Natural killer cell (primary cell): ENCODE results near the gene PERCC1. TPM values are rescaled to one million over a fixed set of nuclear protein-coding genes. Genes with fewer than 3 reads are reported as not detected.
A peak's percentile ranks its signal among the peaks of the same experiment; 100 is the strongest.
"Not testable (repeated sequence)": the region's sequence is repeated elsewhere in the genome, so short reads cannot be mapped to it uniquely, and the experiment has no call there.

Experiments used
- ATAC-seq, 3 donors: fragments of 150-1000 bp in 2 of 3; fragments of 200-7000 bp in 1 of 3; cut with Tn5 transposase; 1 replicate in 1 of 3; 2 replicates in 2 of 3; pipeline ENCODE4 v1.10.0; 2021; ENCODE audit warnings: mild to moderate bottlenecking in 2 of 3, moderate library complexity in 2 of 3
- DNase-seq, 2 donors: peaks; one replicate each; pipeline versions ENCODE4 v3.0.0 to v3.0.0-alpha.2; 2013 to 2021; ENCODE audit warnings: mixed read lengths in 1 of 2
- H3K27ac ChIP-seq: one replicate; pipeline ENCODE4 v1.5.1; 2013; ENCODE audit warnings: mild to moderate bottlenecking, low read length
- H3K27me3 ChIP-seq: one replicate; pipeline ENCODE4 v1.6.1; 2013; ENCODE audit warnings: low read length; ENCODE audit not compliant: control insufficient read depth, insufficient read depth
- H3K36me3 ChIP-seq: one replicate; pipeline ENCODE4 v1.6.1; 2013; ENCODE audit warnings: low read length; ENCODE audit not compliant: control insufficient read depth, insufficient read depth
- H3K4me1 ChIP-seq: one replicate; pipeline ENCODE4 v1.6.1; 2013; ENCODE audit warnings: low read length; ENCODE audit not compliant: control insufficient read depth, insufficient read depth
- H3K4me3 ChIP-seq: one replicate; pipeline ENCODE4 v1.5.1; 2013; ENCODE audit warnings: low read length
- H3K9me3 ChIP-seq: one replicate; pipeline ENCODE4 v1.6.1; 2013; ENCODE audit warnings: low read length; ENCODE audit not compliant: control insufficient read depth, insufficient read depth
- H3K27ac Mint-ChIP-seq, 2 donors: one replicate each; pipeline ENCODE4 v1.8.0; 2022; ENCODE audit warnings: mild to moderate bottlenecking in 2 of 2, mixed read lengths in 2 of 2, moderate library complexity in 1 of 2
- H3K27me3 Mint-ChIP-seq, 2 donors: one replicate each; pipeline ENCODE4 v1.8.0; 2022; ENCODE audit warnings: low read depth in 2 of 2, mixed read lengths in 2 of 2
- H3K36me3 Mint-ChIP-seq: one replicate; pipeline ENCODE4 v1.8.0; 2022; ENCODE audit warnings: mixed read lengths
- H3K4me1 Mint-ChIP-seq, 2 donors: one replicate each; pipeline ENCODE4 v1.8.0; 2022; ENCODE audit warnings: mixed read lengths in 2 of 2
- H3K4me3 Mint-ChIP-seq: one replicate; pipeline ENCODE4 v1.8.0; 2022; ENCODE audit warnings: mild to moderate bottlenecking, moderate library complexity, mixed read lengths
- H3K9me3 Mint-ChIP-seq, 2 donors: one replicate each; pipeline ENCODE4 v1.8.0; 2022; ENCODE audit warnings: mixed read lengths in 2 of 2
- CTCF ChIP-seq: fragments of 200-600 bp; IDR thresholded peaks from one replicate; pipeline ENCODE4 v1.8.0; 2022; ENCODE audit warnings: antibody characterized with exemption
- WGBS: methylation state at CpG from one replicate; pipeline ENCODE4 v1.1.7; 2013; ENCODE audit warnings: missing lambda C conversion rate; ENCODE audit not compliant: insufficient coverage; 5-methylcytosine and 5-hydroxymethylcytosine counted together
- intact Hi-C: fragments of 100-400 bp; cut with micrococcal nuclease; formaldehyde crosslinking; loops from one replicate; pipeline ENCODE4 v1.14.2; 2022
- total RNA-seq, 4 donors: library from RNA; stranded (reverse); fragments of 120-200 nt in 1 of 4; gene quantifications; one replicate each; pipeline versions ENCODE4 v1.2.3 to v1.2.4, GENCODE V29; 2013 to 2022

PERCC1 gene
- total RNA-seq, 3 donors from 2014 or later (not counting 1 experiment from before 2014, with no cell fraction given) = 0.68 to 0.96 (median 0.83) TPM

GRCh38 chr16:1475552-1476114 lies 44.8 kb downstream of the PERCC1 start:
- Mint-ChIP-seq H3K27ac (peak overlapping the region; percentile 67 to 86), H3K4me3 (peak overlapping the region; percentile 80), H3K27me3 (no peaks in the 10 kb centered on the region), H3K4me1 (peaks cover 5 to 29% of the 10 kb centered on the region in 2 donors), H3K36me3 (no peaks in the 10 kb centered on the region), H3K9me3 (no peaks in the 10 kb centered on the region)
- peak overlapping the region; percentile 78 for H3K27ac ChIP-seq
- H3K27me3 ChIP-seq = no peaks in the 10 kb centered on the region
- ATAC-seq (no peak), DNase-seq (no peak)
- TF ChIP-seq CTCF = no peak
- 70% methylated on average over 15 of the region's 15 CpGs for WGBS
- peak overlapping the region; percentile 58 for H3K4me3 ChIP-seq
- intact Hi-C loops = loop anchor here (1.0 to 2.0 kb wide), 2 partner anchors 18 to 137 kb away; partner anchors contain the start of genes CRAMP1, IFT140 and TELO2
- no peaks in the 10 kb centered on the region for H3K9me3 ChIP-seq
- H3K4me1 ChIP-seq = peaks cover 35% of the 10 kb centered on the region
- H3K36me3 ChIP-seq = no peaks in the 10 kb centered on the region

GRCh38 chr16:1477033-1477432 lies 46.2 kb downstream of the PERCC1 start:
- no peaks in the 10 kb centered on the region for H3K27me3 ChIP-seq
- H3K9me3 ChIP-seq = no peaks in the 10 kb centered on the region
- no peaks in the 10 kb centered on the region for H3K36me3 ChIP-seq
- Mint-ChIP-seq H3K27me3 (no peaks in the 10 kb centered on the region), H3K4me1 (peaks cover 0 to 16% of the 10 kb centered on the region in 2 donors), H3K27ac (no peak overlapping the region), H3K9me3 (no peaks in the 10 kb centered on the region), H3K4me3 (peak overlapping the region; percentile 65), H3K36me3 (no peaks in the 10 kb centered on the region)
- WGBS = 98% methylated on average over 10 of the region's 10 CpGs
- H3K4me1 ChIP-seq = peaks cover 28% of the 10 kb centered on the region
- ATAC-seq (no peak), DNase-seq (no peak)
- no peak overlapping the region for H3K4me3 ChIP-seq
- no peak overlapping the region for H3K27ac ChIP-seq
- intact Hi-C loops = no loop called here
- no peak for TF ChIP-seq CTCF

- H3K36me3 Mint-ChIP-seq, H3K27ac ChIP-seq, intact Hi-C loops, H3K9me3 Mint-ChIP-seq, H3K4me3 ChIP-seq, H3K9me3 ChIP-seq, DNase-seq, H3K27ac Mint-ChIP-seq, H3K27me3 Mint-ChIP-seq, ATAC-seq, H3K4me3 Mint-ChIP-seq, H3K36me3 ChIP-seq, H3K27me3 ChIP-seq: not testable (repeated sequence)
- whole genome bisulfite sequencing = 97% methylated on average over 9 of the region's 9 CpGs
- H3K4me1 ChIP-seq = peaks cover 22% of the 10 kb centered on the region
- H3K4me1 Mint-ChIP-seq = peaks cover 0 to 10% of the 10 kb centered on the region in 2 donors
Measured at GRCh38 chr16:1478937-1479336, 48.1 kb downstream of the PERCC1 start.

- Mint-ChIP-seq H3K27me3 (no peaks in the 10 kb centered on the region), H3K4me3 (no peak overlapping the region), H3K4me1 (no peaks in the 10 kb centered on the region), H3K27ac (no peak overlapping the region), H3K36me3 (no peaks in the 10 kb centered on the region), H3K9me3 (no peaks in the 10 kb centered on the region)
- no peaks in the 10 kb centered on the region for H3K36me3 ChIP-seq
- H3K9me3 ChIP-seq = no peaks in the 10 kb centered on the region
- no peak for DNase-seq
- WGBS = 93% methylated on average over 28 of the region's 28 CpGs
- H3K4me3 ChIP-seq = no peak overlapping the region
- no peaks in the 10 kb centered on the region for H3K27me3 ChIP-seq
- no peak overlapping the region for H3K27ac ChIP-seq
- intact Hi-C loops = no loop called here
- peaks cover 8% of the 10 kb centered on the region for H3K4me1 ChIP-seq
- no peak for ATAC-seq
- no peak for TF ChIP-seq CTCF
Measured at GRCh38 chr16:1481906-1482835, 51.3 kb downstream of the PERCC1 start.
